HG03521 (cell line): ENCODE results near the gene KCNK5.

Experiments used
- ATAC-seq: cut with Tn5 transposase; IDR thresholded peaks from one replicate; pipeline ENCODE4 v1.9.1; 2021; ENCODE audit warnings: mild to moderate bottlenecking, moderate library complexity; ENCODE audit not compliant: unreplicated experiment

The KCNK5 gene

GRCh38 chr6:39217177-39217864 lies 12.0 kb downstream of the KCNK5 start:
- ATAC-seq: no peak

GRCh38 chr6:39215640-39216158 lies 13.6 kb downstream of the KCNK5 start:
- no peak for ATAC-seq

GRCh38 chr6:39214846-39215639 lies 14.2 kb downstream of the KCNK5 start:
- ATAC-seq: no peak

- no peak for ATAC-seq
Observed at GRCh38 chr6:39214120-39214813, 15.0 kb downstream of the KCNK5 start.

- no peak for ATAC-seq
Observed at GRCh38 chr6:39213195-39213920, 15.9 kb downstream of the KCNK5 start.

- no peak for ATAC-seq
Observed at GRCh38 chr6:39211183-39211582, 18.1 kb downstream of the KCNK5 start.

GRCh38 chr6:39210450-39210849 lies 18.8 kb downstream of the KCNK5 start:
- ATAC-seq: no peak

GRCh38 chr6:39209911-39210310 lies 19.4 kb downstream of the KCNK5 start:
- no peak for ATAC-seq

- ATAC-seq: no peak
Observed at GRCh38 chr6:39209360-39209811, 19.9 kb downstream of the KCNK5 start.

GRCh38 chr6:39208223-39208739 lies 21.0 kb downstream of the KCNK5 start:
- no peak for ATAC-seq

- no peak for ATAC-seq
Observed at GRCh38 chr6:39207416-39208222, 21.7 kb downstream of the KCNK5 start.

- no peak for ATAC-seq
Observed at GRCh38 chr6:39206250-39206721, 23.0 kb downstream of the KCNK5 start.

GRCh38 chr6:39204646-39205244 lies 24.5 kb downstream of the KCNK5 start:
- ATAC-seq: no peak

- no peak for ATAC-seq
Observed at GRCh38 chr6:39204160-39204495, 25.1 kb downstream of the KCNK5 start.

- no peak for ATAC-seq
Observed at GRCh38 chr6:39203436-39204159, 25.7 kb downstream of the KCNK5 start.

GRCh38 chr6:39202166-39202565 lies 27.1 kb downstream of the KCNK5 start:
- no peak for ATAC-seq

- ATAC-seq: no peak
Observed at GRCh38 chr6:39200498-39201020, 28.7 kb downstream of the KCNK5 start.

- no peak for ATAC-seq
Observed at GRCh38 chr6:39199976-39200375, 29.3 kb downstream of the KCNK5 start.
